ENCODE data around the gene ELOVL6.
"Not testable (repeated sequence)": the region's sequence is repeated elsewhere in the genome, so short reads cannot be mapped to it uniquely, and the experiment has no call there.

ELOVL6 gene

DNA sequence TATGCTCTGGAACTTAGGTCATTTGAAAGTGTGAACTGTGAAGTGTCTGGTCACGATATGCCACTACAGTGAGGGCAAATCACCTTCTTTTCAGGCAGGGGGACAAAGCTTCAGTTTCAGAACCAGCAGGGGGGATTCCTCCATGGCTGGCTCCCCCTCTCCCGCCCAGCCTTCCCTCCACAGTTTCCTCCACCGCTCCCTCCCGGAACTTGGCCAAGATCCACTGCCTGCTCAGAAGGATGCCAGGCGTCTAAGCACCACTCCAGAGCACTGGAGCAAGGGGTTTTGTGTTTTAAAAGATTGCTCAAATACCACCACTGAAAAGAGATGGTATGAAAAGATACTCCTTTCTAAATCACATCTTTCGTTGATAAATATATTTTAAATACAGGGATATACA, 126.9 kb downstream of the ELOVL6 start:
- DNase-seq, result no peak

DNA sequence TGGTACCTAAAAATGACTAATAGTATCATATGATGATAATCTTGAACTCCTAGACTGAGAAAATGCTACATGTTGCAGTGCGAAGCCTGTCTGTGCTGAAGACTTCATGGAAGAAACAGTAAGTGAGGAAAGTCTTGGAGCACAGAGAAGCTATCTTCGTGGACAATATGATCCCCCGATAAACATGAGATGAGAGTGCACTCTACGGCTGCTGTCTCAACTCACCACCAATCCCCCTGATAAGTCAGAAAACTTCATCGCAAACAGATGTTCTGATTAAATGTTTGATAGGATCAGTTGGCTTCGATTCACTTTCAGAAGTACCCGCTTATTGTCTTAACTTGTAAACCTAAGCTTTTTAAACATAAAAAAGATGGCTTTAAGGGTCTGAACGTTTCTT, 130.2 kb downstream of the ELOVL6 start:
- no peak for DNase-seq

DNA sequence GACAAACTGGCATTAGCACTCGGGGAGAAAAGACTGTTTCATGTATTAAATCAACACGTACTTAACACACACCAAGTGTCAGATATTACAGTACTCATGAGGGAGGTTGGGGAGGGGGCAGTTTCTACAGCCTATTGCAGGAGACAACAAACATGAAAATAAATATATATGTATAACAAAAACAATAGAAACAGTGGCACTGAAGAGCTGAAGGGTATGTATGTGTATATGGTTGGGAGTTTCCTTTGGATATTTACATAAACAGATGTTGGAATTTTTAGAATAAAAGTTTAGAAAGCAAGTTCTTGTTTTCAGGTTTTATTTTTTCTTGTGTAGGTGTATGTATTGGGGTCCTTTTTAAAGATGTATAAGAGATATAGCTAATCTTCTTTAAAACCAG, 133.5 kb downstream of the ELOVL6 start:
- no peak for DNase-seq

DNA sequence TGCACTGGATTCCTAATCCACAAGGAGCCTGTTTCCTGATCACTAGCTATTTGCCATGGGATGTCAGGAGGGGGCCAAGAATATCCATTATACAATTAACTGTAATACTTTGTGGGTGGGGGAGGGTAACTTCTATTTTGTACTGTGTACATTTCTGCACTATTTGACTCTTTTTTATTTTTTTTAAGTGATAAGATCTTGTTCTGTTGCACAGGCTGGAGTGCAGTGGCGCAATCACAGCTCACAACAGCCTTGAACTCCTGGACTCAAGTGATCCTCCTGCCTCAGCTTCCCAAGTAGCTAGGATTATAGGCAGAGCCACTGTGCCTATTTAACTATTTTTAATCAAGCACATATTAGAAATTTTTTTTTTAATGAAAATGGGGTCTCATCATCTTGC, 134.1 kb downstream of the ELOVL6 start:
- DNase-seq, result no peak

DNA sequence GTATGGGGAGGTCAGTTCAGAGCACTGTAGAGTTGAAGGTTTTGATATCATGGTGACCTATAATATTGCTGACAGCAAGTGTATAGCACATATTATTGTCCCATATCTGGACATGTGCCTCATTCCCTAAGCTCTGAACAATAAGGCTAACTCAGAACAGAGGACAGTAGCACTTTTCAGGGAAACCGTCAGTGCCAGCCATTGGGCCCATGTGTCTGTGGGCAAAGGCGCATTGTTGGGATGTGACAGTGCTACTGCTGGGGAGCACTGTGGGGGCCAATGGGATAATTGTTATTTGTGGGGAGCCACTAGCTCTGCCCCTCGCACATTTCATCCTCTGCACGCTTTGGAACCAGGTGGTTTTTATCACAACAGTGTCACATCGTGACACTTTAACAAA, 136.2 kb downstream of the ELOVL6 start:
- DNase-seq, result no peak

DNA sequence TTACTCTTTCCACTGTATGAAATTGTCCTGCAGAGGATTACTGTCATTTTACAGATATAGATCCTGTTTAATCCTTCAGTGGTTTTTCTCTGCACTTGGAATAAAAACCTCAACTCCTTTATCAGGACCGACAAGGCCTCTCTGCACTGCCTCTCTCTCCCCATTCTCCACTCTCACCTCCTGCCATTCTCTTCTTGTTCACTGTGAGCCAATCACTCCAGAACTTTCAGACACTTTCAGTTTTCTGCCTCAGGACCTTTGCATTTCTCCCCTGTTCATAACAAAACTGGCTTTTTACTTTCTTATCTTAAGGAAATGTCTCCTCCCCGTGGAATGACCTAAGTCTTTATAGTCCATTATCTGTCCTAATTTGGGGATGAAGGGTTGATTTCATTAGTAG, 137.3 kb downstream of the ELOVL6 start:
- no peak for DNase-seq

DNA sequence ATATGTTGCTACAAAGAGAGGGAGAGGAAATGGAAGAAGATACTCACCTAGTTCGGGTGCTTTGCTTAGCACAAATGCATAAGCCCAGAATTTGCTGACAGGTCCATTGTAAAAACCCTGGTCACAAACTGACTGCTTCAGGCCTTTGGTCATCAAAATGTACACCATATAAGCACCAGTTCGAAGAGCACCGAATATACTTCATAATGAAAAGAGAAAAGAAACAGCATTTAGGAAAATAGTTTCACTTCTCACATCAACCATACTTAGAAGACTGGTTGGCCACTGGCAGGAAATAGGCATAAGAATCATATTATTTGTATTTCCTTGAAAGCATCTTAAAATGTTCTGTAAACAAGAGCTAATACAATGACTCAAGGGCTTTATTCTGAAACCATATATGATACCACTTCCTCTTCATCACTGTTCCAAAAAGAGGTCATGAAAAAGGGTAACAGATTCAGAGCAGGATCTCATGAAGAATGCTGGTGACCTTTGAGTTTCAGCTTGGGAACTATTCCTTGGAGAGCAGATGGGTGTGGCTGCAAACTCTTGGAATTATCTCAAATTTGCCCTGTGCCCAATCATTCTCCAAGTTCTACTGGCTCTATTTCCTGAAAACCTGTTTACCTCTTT, 138.7 kb downstream of the ELOVL6 start:
- no peak for DNase-seq

DNA sequence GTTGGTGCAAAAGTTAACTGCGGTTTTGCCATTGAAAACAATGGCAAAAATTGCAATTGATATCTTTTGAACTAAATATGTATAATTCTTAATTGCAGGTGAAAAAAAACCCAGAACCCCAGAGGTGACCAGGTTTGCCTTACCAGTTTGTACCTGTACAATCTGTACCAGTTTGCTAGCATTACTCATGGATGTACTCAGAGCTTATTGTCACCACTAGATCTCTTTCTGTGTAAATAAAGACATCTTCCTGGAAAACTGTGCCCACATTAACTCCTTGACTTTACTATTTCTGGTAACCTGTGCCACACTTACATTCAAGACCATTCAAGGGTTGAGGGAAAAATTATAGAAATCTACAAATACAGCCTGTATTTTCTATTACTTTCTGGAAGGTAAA, 139.7 kb downstream of the ELOVL6 start:
- no peak for DNase-seq

DNA sequence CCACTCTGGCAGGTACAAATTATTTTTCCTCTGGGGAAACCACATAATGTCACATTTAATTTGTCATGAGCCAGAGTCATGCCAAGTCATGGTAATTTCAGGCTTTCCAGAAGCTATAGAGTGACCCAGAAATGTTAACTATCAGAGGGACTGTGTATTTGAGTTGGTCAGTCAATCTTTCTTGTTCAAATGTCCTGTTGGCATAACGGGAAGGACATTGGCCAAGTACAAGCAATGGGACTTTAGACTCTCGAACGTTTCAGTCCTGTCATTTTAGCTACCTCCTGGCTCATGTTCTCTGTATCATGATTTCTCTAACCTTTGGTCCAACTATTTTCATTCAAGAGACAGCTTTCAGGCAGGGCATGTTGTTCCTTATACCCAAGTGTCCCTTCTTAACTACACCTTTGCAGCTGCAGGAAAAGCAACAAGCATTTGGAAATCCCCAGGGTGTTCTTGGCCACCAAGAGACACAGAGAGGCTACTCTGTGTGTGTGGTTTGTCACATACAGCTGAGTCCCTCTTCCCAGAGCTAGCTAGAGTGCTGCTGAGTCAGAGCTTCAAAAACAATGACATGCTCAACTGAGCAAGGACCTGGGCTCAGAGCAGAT, 143.2 kb downstream of the ELOVL6 start:
- DNase-seq, result no peak

DNA sequence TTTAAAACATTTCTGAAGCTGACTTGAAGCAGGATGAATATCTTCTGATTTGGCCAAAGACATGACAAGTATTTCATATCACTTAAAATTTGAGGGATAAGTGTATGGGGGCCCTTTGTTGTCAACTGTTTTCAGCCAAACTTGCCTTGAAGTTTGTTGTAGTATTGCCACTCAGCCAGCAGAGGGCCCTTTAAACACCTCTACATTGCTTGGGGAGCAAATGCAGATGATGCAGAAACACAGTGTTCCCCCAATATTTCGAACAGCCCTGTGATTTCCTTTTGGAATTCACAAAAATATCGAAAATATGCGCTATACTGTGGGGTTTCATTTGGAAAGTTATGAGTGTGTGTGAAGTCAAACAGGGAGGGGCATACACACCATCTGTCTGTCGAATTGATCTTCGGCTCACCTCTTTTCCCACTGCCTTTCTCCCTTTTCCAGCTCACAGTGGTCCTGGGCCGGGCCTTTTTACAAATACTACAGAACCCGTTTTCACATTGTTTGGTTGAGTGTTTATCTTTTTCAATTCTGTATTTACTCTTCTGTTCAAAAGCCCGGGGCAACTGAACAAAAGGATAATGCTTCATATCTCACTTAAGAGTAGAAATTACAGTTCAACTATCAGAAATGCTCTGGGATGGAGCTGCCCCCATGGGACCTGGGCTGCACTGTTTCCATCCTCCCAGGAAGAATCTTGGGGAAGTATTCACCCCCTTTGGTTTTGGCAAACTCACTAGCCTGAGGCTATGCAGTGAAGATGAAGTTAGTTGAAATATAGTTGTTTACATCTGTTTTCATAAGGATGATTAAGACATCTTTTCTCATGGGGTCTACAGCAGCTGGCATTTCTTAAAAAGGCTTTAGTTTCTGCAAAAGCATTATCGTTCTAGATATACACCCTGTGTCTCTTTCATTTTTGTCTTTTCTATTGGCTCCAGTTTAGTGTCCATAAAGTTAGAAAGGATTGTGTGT, 148.2 kb downstream of the ELOVL6 start:
- no peak for DNase-seq

DNA sequence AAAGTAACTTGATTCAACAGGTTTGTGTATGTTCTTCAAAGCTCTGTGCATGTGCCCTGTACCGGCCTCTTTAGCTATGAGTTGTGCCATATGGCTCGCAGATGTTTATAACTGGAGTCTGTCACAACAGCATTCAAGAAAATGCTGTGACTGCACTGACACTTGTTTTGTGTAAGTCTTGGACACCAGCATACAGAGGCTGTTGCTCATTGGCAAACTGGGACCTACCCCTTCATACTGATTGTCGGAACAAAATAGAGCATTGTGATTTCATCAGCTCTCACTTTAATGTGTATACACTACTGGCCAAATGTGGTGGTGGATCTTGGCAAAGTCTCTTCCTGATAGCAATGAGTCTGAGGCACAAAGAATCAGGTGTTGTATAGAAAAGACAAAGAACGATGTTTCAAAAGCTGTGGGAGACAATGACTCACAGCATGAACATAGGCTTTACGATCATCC, 151.8 kb downstream of the ELOVL6 start:
- no peak for DNase-seq

DNA sequence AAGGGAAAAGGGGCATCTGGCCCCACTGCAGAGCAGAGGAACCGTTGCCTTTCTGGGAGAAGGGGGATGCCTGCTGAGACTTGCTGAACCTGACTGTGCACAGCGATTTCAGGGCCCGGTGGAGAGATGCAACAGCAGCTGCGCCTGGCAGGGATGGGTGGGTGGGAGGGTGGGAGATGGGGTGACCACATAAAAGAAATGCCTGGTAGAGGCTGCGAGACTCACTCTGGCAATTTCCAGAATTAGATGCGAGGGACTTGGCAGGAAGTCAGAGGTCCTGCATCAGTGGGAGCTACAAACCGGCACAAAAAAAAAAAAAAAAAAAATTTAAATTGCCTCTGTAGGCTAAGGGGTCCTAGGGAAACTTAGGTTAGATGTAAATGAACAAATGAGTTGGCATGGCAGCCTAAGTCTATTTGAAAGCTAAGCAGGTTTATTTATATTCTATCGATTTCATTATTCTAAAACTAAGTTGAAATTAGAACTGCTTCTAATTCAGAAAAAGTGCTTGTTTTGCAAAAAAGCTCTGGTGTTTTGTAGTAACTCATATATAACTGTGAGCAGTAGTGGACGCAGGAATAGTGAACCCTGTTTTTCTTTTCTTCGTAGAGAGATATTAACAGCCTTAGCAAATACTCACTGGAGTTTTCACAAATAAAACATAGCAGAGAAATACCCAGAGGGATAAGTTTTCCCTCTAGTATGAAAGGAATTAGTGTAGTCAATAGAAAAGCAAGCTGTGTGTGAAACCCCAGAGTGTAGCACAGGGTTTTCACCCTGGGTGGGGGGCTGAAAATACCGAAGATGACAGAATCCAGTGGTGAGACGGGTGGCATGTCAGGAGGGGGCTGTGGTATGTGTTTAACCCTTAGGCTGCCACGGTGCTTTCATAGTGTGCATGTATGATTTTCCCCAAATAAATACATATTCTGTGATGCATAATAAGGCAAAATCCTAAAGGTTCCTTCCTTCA, 155.6 kb downstream of the ELOVL6 start:
- no peak for DNase-seq

DNA sequence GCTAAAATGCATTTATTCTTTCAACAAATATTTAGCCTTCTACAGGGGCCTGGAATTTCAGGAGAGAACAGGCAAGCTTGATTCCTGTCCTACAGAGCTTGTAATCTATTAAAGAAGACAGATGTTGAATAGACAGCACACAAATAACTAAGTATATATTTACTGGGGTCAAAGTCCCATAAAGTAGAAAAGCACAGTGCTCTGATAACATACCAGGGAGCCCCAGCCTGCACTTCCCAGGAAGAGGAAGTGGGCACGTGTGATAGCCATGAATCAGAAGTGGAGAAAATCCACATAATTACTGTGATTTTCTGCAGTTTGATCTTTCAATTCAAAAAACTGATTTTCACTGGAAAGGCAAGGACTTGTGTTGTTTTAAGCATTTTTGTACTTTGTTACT, 156.7 kb downstream of the ELOVL6 start:
- DNase-seq, result no peak

DNA sequence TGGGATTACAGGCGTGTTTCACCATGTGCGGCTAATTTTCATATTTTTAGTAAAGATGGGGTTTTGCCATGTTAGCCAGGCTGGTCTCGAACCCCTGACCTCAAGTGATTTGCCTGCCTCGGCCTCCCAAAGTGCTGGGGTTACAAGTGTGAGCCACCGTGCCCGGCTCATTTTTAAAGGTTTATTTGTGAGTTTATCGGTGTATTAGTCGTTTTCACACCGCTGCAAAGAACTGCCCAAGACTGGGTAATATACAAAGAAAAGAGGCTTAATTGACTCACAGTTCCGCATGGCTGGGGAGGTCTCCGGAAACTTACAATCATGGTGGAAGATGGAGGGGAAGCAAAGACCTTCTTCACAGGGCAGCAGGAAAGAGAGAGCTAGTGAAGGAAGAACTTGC, 159.3 kb downstream of the ELOVL6 start:
- not testable (repeated sequence) for DNase-seq

DNA sequence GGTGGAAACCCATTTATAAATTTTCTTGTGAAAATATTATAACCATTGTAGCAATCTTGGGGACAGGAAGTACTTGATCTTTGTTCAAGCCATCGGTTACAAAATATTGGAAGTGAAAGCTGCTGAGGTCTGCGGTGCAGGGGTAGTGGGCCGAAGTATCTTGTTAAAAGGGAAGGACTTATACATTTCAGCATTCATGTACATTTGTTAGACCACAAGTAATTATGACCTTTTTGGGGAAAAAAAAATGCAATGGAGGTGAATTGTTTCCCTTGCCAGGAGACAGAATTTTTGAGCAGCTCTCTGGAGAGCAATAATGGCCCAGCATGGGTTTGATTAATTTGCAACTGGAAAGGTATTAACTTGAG, 164.4 kb downstream of the ELOVL6 start:
- DNase-seq, result no peak

DNA sequence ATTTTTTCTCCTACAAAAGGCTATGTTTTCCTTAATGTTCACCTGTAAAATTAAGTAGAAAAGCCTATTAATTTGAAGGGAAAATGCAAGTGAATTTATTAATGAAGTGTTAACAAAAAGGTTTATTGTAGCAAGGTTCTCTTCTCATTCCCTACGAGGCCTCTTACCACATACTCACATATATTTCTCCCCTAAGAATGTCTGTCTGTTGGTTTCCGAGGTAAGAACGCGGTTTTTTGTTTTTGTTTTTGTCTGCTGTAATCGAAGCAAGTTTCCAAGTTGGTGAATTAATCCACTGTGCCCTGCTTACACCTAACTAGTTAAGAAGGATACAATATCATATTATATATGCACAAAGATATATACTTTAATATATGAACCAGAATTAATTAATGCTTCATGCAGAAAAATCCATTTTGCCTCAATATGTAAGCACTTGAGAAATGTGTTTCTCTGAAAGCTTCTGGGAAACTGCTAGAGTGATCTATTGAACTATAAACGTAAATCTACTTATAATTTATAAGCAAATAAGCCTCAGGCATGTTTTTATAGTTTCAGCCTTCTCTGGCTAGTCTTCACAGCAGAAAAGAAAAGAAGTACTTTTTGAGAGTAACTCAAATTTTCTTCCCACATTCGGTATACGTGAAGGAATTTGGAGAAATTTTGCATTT, 164.9 kb downstream of the ELOVL6 start:
- DNase-seq, result no peak

DNA sequence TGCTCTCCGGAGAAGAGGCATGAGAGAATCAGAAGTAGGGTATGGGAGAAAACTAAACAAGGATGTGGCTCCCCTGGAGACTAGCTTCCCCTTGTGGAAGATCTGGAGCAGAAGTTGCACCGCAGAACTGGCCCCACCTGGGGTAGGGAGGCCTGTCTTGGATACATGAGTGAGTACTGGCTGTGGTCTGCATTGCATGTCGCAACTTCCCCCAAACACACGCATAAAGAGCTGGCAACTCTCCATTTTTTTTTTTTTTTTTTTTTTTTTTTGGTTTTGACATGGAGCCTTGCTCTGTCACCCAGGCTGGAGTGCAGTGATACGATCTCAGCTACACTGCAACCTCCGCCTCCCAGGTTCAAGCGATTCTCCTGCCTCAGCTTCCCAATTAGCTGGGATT, 165.8 kb downstream of the ELOVL6 start:
- no peak for DNase-seq

DNA sequence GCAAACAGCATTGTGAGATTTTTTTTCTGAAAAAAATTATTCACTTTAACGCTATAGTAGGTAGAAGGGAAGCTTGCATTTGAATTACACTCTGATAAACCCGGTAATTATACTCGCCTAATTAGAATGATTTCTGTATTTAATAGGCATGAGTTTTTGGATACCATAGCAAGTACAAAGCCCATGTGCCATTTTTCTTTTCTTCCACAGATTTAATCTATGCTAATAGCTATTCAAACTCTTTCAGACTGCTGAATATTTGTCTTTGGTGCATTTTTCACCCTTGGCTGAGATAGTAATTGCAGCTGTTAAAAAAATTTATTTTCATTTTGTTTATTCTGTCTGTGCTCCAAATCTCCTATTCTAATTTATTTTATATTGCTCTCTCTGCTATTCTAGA, 172.7 kb downstream of the ELOVL6 start:
- DNase-seq, result no peak

DNA sequence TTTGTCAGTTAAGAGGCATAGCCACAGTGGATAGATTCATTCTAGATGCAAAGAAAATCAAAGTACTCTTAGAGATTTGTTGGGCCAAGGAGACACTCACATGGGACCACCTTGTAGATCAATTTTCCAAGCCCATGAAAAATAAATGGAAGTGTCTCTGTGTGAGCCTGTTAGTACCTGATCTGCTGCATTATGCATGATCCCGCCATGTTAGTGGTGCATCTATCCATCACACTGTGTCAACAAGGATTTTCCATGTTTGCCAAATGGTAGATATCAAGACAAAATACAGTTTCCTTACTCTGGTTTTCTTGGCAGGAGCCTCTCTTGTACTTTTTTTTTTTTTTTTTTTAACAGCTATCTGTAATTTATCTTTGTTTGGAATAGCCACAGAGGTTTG, 173.4 kb downstream of the ELOVL6 start:
- no peak for DNase-seq

DNA sequence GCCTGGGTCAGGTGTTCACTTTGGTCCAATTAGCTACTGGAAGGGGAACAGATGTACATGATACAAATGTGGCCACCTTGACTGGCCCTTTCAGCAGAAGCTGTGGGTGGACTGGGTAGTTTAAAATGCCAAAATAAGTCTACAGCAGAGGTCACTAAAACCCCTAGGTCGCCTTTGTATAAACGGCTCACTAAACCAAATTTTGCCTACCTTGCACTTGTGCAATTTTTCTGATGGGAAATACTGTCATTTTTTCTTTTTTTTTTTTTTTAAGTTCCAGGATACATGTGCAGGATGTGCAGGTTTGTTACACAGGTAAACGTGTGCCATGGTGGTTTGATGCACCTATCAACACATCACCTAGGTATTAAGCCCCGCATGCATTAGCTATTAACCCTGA, 176.0 kb downstream of the ELOVL6 start:
- DNase-seq, result no peak

DNA sequence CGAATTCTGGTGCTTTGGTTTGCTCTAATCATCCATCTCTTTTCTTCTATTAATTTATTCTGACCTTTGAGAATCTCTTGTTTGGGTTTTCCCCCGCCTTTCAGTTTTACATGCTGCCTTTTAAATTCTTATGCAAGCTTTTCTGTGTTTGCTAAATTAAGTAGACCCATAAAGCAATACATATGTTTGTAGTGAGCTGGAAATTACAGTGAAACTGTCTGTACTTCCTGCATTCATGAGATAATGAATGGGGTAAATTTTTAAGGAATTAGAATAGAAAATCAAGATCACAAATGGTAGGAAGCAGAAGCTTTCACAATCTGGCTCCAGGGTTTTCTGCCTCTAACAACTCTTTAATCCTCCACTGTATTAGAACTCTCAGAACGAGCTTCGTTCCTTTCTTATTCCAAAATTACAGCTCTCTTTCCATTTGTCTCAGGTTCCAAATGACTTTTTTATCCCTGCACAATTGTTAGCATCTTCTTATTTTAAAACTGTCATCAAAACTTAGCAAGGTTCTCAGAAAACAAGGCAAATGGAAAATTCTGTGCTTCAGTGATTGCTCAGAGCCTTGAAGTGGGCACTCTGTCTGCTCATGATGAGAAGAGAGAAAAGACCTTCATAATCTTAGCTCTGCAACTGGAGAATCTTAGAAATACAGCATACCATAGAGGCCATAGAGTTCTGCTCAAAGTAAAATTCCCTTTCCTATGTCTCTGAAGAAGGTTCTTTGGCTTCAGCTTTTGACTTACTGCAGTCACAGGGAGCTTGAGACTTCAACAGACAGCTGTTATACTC, 177.6 kb downstream of the ELOVL6 start:
- no peak for DNase-seq

Measured in NCI-H2171 (cell line).